GM19372 (cell line): ENCODE data around the gene ZNF205.

Experiments used
- ATAC-seq: cut with Tn5 transposase; IDR thresholded peaks from one replicate; pipeline ENCODE4 v1.9.1; 2021; ENCODE audit warnings: mild to moderate bottlenecking, low read depth, moderate library complexity; ENCODE audit not compliant: unreplicated experiment

ZNF205 gene

DNA sequence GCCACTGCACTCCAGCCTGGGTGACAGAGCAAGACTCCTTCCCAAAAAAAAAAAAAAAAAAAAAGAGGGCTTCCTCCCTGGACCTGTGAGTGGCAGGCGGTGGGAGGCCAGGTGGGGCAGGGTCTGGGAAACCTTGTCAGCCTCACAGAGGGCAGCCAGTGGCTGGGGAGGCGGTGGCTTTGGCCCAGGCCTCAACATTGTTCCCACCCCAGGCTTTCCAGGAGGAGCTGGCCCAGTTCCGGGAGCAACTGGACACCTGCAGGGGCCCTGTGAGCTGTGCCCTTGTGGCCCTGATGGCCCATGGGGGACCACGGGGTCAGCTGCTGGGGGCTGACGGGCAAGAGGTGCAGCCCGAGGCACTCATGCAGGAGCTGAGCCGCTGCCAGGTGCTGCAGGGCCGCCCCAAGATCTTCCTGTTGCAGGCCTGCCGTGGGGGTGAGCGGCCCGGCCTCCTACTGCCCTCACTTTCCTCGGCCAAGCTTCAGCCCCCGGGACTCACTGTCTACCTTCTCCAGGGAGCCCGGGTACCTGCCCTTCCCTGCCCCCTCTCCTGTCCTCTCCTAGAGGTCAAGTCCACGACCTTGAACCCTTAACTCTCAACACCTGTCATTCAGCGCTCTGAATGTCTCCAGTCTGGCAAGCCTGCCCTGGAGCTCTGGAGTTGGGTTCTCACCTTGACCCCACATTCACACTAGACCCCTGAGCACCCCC, 34.8 kb downstream of the ZNF205 start:
- no peak for ATAC-seq

DNA sequence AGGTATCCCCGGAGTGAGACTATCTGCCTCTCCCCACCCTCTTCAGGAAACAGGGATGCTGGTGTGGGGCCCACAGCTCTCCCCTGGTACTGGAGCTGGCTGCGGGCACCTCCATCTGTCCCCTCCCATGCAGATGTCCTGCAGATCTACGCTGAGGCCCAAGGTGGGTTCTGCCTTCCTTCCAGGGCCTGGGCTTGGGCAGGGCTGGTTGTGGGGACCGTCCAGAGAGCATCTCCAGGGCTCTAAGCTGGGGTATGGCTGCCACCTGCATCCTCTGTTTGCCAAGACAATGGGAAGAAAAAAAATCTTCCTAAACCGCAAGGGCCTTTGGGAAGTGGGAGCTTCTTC, 35.3 kb downstream of the ZNF205 start:
- ATAC-seq = no peak

- ATAC-seq = no peak
These were observed 36.1 kb downstream of the ZNF205 start for GRCh38 chr16:3148256-3149192.

DNA sequence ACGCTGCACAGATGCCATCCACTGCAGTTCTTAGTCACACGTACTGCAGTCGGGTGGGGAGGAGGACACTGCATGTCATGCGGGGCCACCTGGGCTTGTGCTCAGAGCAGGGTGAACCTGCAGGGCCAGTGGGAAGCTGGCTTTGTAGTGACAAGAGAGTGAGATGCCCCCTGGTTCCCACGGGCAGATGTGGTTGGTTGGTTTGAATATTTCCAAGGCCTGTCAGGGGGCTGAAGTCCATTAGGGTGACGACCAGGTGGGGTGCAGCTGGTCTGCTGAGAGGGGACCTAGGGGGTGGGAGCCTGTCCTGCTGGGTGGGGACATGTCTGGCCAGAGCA, 36.8 kb downstream of the ZNF205 start:
- ATAC-seq = no peak

GRCh38 chr16:3149630-3150345, 37.4 kb downstream of the ZNF205 start:
- peak; percentile 2 for ATAC-seq

DNA sequence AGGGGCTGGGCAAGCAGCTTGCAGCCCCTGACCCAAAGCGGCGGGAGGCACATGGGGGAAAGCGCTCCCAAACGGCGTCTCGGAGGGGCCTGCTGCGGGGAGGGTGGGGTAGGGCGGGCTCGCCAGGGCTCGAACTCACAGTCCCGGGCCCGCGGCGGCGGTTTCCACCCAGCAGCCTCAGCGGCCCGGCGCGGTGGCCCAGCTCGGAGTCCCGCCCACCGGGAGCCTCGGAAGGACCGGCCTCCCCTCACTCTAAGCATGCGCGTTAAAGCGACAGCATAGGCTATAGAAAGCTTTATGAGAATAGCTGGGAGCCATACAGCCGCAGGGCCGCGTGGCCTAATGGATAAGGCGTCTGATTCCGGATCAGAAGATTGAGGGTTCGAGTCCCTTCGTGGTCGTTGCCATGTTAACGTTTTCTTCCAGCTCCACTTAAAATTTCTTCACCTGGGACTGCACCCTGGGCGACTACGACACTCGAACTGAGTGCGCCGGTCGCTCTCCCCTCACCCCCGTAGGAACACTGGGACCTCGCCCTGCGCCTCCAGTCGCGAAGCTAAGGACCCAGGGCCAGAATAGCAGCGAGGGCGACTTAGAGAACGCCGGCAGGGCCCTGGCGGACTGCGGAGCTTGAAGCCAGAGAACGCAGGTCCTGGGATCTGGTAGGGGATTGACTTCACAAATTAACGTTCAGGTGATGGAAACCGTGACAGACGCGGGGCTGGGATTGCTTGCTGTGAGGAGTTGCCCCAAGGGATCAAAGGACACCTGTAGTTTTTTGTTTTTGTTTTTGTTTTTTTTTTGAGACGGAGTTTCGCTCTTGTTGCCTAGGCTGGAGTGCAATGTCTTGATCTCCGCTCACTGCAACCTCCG, 38.2 kb downstream of the ZNF205 start:
- peak; percentile 73 for ATAC-seq

- ATAC-seq = no peak
These were observed 39.6 kb downstream of the ZNF205 start for GRCh38 chr16:3152027-3152276.

DNA sequence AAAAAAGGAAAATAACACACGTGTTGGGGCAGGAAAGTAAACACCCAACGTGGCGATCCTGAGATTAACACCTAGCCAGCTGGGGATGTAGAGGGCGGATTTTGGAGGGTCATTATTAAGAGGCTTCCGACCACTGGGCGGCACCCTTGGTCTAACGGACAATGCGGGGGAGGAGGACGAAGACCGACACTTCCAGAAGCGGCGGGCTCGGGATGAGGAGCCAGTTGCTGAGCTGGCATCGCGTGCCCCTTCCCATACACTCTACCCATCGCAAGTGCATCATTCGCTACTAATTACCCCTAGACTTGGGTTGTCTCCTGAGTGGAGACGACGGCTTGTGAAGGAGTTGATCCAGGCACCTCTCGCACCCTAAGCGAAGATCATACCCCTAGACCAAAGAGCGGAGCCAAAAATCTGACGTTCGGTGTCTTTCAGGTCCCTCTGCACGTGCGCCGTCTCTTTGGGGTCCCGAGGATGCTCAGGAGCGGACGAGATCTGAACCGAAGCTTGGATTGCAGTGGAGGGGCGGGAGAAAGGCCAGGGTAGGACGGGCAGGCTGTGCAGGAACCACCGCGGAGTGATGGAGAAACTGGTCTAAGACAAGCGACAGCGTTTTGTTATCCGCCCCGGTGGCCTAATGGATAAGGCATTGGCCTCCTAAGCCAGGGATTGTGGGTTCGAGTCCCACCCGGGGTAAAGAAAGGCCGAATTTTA, 40.0 kb downstream of the ZNF205 start:
- no peak for ATAC-seq

DNA sequence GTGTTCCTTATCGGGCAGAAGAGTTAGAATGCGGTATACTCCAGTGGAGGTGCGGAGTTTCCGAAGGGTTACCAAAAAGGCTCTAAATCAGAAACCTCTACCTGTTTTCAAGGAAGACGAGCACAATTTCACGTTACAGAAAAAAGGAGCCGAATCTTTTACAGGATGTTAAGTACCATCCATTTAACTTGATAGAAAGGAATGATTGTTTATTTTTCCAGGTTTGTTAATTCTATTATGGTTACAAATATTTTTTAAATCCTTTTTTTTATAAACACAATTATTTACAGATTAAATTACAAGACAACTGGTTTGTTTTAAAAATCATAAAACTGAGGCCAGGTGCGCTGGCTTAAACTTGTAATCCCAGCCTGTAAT, 40.6 kb downstream of the ZNF205 start:
- ATAC-seq = no peak

- no peak for ATAC-seq
These were observed 42.8 kb downstream of the ZNF205 start for GRCh38 chr16:3155181-3155580.

DNA sequence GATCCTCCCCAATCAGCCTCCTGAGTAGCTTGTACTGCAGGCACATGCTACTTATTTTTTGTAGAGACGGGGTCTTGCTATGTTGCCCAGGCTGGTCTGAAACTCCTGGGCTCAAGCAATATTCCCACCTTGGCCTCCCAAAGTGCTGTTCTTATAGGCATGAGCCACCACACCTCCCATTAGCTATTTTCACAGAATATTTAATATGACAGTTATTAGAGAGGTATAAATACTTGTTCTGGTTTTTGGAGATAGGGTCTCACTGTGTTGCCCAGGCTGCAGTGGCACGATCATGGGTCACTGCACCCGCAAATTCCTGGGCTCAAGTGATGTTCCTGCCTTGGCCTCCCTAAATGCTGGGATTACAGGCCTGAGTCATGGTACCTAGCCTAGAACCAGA, 43.6 kb downstream of the ZNF205 start:
- no peak for ATAC-seq

DNA sequence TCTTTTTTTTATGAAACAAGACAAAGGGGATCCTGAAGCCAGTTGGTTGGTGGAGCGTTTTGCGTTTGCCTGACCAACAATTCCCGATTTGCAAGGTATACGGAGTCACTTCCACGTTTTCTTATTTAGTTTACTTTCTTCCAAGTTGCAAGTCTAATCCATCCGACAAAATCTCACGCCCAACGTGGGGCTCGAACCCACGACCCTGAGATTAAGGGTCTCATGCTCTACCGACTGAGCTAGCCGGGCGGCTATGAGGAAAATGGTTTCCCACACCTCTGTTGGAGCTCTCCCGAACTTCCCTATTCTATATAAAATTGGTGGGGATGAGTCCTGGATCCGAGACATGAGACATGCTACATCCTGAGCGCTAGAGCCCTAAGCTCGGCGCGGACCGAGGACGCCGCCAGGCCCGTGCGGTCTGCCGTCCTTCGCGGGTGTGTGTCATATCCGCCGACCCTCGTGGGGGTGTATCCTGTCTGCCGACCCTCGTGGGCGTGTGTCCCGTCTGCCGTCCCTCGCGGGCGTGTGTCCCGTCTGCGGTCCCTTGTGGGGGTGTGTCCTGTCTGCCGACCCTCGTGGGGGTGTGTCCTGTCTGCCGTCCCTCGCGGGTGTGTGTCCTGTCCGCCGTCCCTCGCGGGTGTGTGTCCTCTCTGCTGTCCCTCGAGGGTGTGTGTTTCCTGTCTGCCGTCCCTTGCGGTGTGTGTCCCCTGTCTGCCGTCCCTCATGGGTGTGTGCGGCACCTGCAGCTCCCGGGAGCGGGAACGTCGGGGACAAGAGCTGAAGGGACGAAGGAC, 45.0 kb downstream of the ZNF205 start:
- no peak for ATAC-seq

DNA sequence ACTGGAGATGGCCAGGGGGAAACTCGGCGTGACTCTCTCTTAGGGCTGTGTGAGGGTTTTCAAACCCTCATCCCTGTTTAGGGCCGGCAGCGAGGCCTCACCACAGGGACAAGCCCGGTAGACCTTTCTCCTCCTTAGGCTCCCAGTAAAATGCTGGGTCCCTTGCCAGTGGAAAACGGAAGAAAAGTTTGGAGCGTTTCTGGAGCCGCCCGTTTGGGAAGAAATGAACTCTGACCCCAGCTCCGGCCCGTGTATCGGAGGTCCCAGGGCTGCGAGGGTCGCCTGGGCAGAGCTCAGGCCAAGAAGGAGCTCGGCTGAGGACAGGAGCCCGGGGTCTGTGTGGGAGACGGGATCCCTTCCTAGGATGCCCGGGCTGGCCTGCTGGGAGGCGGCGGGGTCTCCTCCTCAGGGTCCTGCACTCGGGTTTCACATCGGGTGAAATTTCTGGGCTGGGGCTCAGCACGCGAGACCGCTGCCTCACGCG, 45.7 kb downstream of the ZNF205 start:
- ATAC-seq = no peak

DNA sequence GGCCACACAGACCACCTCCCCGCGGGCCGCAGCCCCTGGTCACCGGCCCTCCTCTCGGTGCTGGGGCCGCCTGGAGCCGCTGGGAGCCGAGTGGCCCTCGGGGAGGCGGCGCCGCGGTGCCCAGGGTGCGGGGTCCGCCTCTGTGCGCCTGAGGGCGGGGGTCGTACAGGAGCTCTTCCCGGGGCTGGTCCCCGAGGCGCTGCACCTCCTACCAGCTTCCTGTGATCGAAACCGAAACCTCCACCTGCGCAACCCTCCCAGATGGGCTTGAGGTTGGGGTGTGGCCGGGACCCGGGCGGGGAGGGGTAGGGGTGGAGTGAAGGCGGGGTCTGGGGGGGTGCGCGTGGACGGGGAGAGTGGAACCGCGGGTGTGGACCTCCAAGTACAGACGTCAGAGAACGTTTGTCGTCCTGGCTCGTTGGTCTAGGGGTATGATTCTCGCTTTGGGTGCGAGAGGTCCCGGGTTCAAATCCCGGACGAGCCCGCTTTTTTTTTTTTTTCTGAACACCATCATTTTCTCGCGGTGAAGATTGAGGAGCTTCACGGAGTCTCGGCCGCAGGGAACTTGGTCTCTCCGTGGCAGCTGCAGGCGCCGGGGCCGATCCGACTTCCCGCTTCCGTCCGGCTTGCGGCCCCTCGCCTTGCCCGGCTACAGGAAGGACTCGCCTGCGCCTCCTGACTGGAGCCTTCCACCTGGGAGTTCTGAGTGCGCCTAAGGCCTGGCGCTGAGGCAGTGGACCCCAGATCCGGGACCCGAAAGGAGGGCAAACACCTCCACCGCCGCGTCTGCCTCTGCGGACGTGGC, 46.3 kb downstream of the ZNF205 start:
- peak; percentile 56 for ATAC-seq

GRCh38 chr16:3161235-3162018, 49.0 kb downstream of the ZNF205 start:
- no peak for ATAC-seq

GRCh38 chr16:3164121-3164991, 52.0 kb downstream of the ZNF205 start:
- ATAC-seq = no peak
